HepG2 (cell line): ENCODE measurements around the gene SURF1. TPM values are rescaled to one million over a fixed set of nuclear protein-coding genes. Genes with fewer than 3 reads are reported as not detected.

Source experiments
- AGO2 ChIP-seq: fragments of 200-400 bp; formaldehyde crosslinking; optimal IDR thresholded peaks from 2 replicates; pipeline ENCODE3; 2017; ENCODE audit warnings: mild to moderate bottlenecking, low read depth, low read length, moderate library complexity
- ATF1 ChIP-seq: IDR thresholded peaks from 2 replicates; pipeline ENCODE4 v1.6.1; 2016; ENCODE audit warnings: mild to moderate bottlenecking, control low read depth
- FOXA3 ChIP-seq: IDR thresholded peaks from 2 replicates; pipeline ENCODE4 v1.6.1; 2016; ENCODE audit warnings: missing genetic modification reagents, missing compliant biosample characterization
- FOXP1 ChIP-seq, 2 experiments: fragments of 450-650 bp in 1 of 2; IDR thresholded peaks; 2 replicates each; pipeline ENCODE4 v1.6.1; 2017 to 2018; ENCODE audit warnings: antibody characterized with exemption in 1 of 2
- IRF2 ChIP-seq: IDR thresholded peaks from 2 replicates; pipeline ENCODE4 v1.6.1; 2018; ENCODE audit warnings: missing genetic modification reagents, missing compliant biosample characterization
- IRX3 ChIP-seq: sonication (generic); formaldehyde crosslinking; IDR thresholded peaks from 2 replicates; pipeline ENCODE4 v1.8.1; 2023; ENCODE audit warnings: mild to moderate bottlenecking, low read depth, missing genetic modification reagents, borderline replicate concordance
- RAD21 ChIP-seq: fragments of 450-650 bp; formaldehyde crosslinking; IDR thresholded peaks from 2 replicates; pipeline ENCODE4 v1.5.0; 2020; ENCODE audit warnings: mild to moderate bottlenecking
- SMAD3 ChIP-seq: sonication (generic); formaldehyde crosslinking; IDR thresholded peaks from 2 replicates; pipeline ENCODE4 v1.4.0; 2020; ENCODE audit warnings: missing genetic modification reagents
- SMC3 ChIP-seq: IDR thresholded peaks from 2 replicates; pipeline ENCODE4 v1.6.1; 2011; ENCODE audit warnings: low read length, improper control_type of control experiment
- THAP11 ChIP-seq: IDR thresholded peaks from 2 replicates; pipeline ENCODE4 v1.6.1; 2016; ENCODE audit warnings: missing biosample characterization, missing genetic modification reagents
- ZBTB42 ChIP-seq: sonication (generic); formaldehyde crosslinking; IDR thresholded peaks from 2 replicates; pipeline ENCODE4 v1.5.0; 2020; ENCODE audit warnings: mild to moderate bottlenecking, missing genetic modification reagents
- ZNF263 ChIP-seq: sonication (generic); formaldehyde crosslinking; IDR thresholded peaks from 2 replicates; pipeline ENCODE4 v1.4.0; 2020; ENCODE audit warnings: missing genetic modification reagents
- polyA plus RNA-seq, 8 experiments: library from polyadenylated mRNA; depleted of rRNA in 3 of 8; stranded (reverse) in 7 of 8; unstranded in 1 of 8; fragments of >200 nt; fragmentation: Illumina TruSeq in 4 of 8; extraction: Trizol in 4 of 8; gene quantifications; 2 replicates each; pipeline versions ENCODE4 v1.2.1 to v1.2.3, GENCODE V29; 2011 to 2016; ENCODE audit warnings: low read depth in 4 of 8, missing spikeins in 1 of 8, mixed read lengths in 1 of 8; ENCODE audit not compliant: insufficient read depth in 1 of 8
- total RNA-seq, 5 experiments: library from RNA; depleted of rRNA; stranded (reverse); fragments of >200 nt; fragmentation: Illumina TruSeq; extraction: Trizol; gene quantifications; 2 replicates each; pipeline ENCODE4 v1.2.3, GENCODE V29; 2016; ENCODE audit warnings: low read depth in 1 of 5
- TF ChIP-seq, protein P1 (sequence below): sonication (generic); formaldehyde crosslinking; IDR thresholded peaks from 2 replicates; pipeline ENCODE4 v1.5.0; 2020; ENCODE audit warnings: missing genetic modification reagents, mild to moderate bottlenecking, borderline replicate concordance
- TF ChIP-seq, protein P2 (sequence below): sonication (generic); formaldehyde crosslinking; conservative IDR thresholded peaks from 2 replicates; pipeline ENCODE4 v1.4.0; 2020; ENCODE audit warnings: missing genetic modification reagents
- TF ChIP-seq, protein P3 (sequence below): sonication (generic); formaldehyde crosslinking; IDR thresholded peaks from 2 replicates; pipeline ENCODE4 v1.8.1; 2023; ENCODE audit warnings: mild to moderate bottlenecking, missing genetic modification reagents
- TF ChIP-seq, protein P4 (sequence below): sonication (generic); formaldehyde crosslinking; IDR thresholded peaks from 2 replicates; pipeline ENCODE4 v1.8.0; 2022; ENCODE audit warnings: low read depth, missing genetic modification reagents
- TF ChIP-seq, protein P5 (sequence below): sonication (generic); formaldehyde crosslinking; IDR thresholded peaks from 2 replicates; pipeline ENCODE4 v1.4.0; 2020; ENCODE audit warnings: missing genetic modification reagents, borderline replicate concordance
- TF ChIP-seq, protein P6 (sequence below): sonication (generic); formaldehyde crosslinking; IDR thresholded peaks from 2 replicates; pipeline ENCODE4 v1.8.1; 2023; ENCODE audit warnings: mild to moderate bottlenecking, missing genetic modification reagents, borderline replicate concordance

The SURF1 gene
- total and polyA plus RNA-seq, 2 of the 13 experiments (the other 11 are each of a cell fraction or from before 2014, with no cell fraction given), result 17.8 to 40.7 TPM

DNA sequence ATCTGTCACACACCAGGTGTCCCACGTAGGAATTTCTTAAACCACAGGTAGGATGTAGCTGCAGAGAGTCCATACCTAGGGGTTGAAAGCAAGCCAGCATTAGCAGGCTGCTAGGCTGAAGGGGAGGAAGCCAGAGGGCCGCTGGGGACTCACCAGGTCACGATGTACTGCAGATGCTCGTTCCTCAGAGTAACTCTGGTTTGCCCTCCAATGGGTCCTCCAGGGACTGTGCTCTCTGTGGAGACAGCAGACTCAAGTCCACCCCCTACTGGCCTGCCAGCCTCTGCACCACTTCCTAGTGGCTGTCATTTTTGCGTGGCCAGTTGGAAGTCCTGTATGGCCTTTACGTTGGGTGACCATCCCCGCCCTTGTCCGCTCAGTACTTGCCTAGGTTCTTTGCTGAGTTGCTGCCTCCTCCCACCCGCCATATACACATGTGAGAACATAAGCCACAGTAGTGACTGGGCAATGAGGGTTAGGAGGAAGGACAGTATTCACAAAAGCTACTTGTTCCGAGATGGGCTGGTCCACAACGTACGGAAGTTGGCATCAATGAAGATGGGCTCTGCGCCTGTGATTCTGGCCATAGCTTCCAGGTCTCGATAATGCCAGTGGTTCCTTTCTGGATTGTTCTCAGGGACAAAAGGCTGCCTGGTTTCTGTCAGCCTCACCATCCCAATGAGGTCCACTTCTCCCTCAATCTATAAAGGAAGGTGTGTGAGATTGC lies 4.2 kb downstream of the SURF1 start (continued):
- no peak for TF ChIP-seq IRX3 (CRISPR knock-in tag)
- TF ChIP-seq, protein P1, sequence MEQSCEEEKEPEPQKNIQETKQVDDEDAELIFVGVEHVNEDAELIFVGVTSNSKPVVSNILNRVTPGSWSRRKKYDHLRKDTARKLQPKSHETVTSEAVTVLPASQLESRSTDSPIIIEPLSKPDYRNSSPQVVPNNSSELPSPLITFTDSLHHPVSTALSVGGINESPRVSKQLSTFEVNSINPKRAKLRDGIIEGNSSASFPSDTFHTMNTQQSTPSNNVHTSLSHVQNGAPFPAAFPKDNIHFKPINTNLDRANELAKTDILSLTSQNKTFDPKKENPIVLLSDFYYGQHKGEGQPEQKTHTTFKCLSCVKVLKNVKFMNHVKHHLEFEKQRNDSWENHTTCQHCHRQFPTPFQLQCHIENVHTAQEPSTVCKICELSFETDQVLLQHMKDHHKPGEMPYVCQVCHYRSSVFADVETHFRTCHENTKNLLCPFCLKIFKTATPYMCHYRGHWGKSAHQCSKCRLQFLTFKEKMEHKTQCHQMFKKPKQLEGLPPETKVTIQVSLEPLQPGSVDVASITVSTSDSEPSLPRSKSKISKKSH (CRISPR knock-in tag), result peak; percentile 56; the same call in 1 of the 2 replicates
- TF ChIP-seq, protein P2, sequence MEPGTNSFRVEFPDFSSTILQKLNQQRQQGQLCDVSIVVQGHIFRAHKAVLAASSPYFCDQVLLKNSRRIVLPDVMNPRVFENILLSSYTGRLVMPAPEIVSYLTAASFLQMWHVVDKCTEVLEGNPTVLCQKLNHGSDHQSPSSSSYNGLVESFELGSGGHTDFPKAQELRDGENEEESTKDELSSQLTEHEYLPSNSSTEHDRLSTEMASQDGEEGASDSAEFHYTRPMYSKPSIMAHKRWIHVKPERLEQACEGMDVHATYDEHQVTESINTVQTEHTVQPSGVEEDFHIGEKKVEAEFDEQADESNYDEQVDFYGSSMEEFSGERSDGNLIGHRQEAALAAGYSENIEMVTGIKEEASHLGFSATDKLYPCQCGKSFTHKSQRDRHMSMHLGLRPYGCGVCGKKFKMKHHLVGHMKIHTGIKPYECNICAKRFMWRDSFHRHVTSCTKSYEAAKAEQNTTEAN (CRISPR knock-in tag), result no peak
- TF ChIP-seq FOXP1 (IDR thresholded peaks at IDR 0.05), result no peak
- no peak; the same call in 1 of the 2 replicates for TF ChIP-seq FOXP1 (CRISPR knock-in tag; IDR thresholded peaks at IDR 0.05)
- peak; percentile 36; the same call in 1 of the 2 replicates for TF ChIP-seq RAD21 (CRISPR knock-in tag)
- TF ChIP-seq, protein P3, sequence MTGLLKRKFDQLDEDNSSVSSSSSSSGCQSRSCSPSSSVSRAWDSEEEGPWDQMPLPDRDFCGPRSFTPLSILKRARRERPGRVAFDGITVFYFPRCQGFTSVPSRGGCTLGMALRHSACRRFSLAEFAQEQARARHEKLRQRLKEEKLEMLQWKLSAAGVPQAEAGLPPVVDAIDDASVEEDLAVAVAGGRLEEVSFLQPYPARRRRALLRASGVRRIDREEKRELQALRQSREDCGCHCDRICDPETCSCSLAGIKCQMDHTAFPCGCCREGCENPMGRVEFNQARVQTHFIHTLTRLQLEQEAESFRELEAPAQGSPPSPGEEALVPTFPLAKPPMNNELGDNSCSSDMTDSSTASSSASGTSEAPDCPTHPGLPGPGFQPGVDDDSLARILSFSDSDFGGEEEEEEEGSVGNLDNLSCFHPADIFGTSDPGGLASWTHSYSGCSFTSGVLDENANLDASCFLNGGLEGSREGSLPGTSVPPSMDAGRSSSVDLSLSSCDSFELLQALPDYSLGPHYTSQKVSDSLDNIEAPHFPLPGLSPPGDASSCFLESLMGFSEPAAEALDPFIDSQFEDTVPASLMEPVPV (CRISPR knock-in tag), result 0 out of 2 replicates have a peak, but pooled peaks have one; percentile 35
- 0 out of 2 replicates have a peak, but pooled peaks have one; percentile 8 for TF ChIP-seq FOXA3
- TF ChIP-seq ATF1 (CRISPR knock-in tag), result no peak
- 0 out of 2 replicates have a peak, but pooled peaks have one; percentile 58 for TF ChIP-seq IRF2 (CRISPR knock-in tag)
- TF ChIP-seq, protein P4, sequence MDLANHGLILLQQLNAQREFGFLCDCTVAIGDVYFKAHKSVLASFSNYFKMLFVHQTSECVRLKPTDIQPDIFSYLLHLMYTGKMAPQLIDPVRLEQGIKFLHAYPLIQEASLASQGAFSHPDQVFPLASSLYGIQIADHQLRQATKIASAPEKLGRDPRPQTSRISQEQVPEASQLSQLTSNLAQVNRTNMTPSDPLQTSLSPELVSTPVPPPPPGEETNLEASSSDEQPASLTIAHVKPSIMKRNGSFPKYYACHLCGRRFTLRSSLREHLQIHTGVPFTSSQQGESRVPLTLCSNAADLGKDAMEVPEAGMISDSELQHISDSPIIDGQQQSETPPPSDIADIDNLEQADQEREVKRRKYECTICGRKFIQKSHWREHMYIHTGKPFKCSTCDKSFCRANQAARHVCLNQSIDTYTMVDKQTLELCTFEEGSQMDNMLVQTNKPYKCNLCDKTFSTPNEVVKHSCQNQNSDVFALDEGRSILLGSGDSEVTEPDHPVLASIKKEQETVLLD, result no peak
- peak; percentile 96 for TF ChIP-seq ZNF263 (CRISPR knock-in tag)
- TF ChIP-seq THAP11 (CRISPR knock-in tag), result 0 out of 2 replicates have a peak, but pooled peaks have one; percentile 25
- TF ChIP-seq SMAD3, result peak; percentile 47; the same call in 1 of the 2 replicates
- peak; percentile 73 for TF ChIP-seq AGO2
- TF ChIP-seq, protein P5, sequence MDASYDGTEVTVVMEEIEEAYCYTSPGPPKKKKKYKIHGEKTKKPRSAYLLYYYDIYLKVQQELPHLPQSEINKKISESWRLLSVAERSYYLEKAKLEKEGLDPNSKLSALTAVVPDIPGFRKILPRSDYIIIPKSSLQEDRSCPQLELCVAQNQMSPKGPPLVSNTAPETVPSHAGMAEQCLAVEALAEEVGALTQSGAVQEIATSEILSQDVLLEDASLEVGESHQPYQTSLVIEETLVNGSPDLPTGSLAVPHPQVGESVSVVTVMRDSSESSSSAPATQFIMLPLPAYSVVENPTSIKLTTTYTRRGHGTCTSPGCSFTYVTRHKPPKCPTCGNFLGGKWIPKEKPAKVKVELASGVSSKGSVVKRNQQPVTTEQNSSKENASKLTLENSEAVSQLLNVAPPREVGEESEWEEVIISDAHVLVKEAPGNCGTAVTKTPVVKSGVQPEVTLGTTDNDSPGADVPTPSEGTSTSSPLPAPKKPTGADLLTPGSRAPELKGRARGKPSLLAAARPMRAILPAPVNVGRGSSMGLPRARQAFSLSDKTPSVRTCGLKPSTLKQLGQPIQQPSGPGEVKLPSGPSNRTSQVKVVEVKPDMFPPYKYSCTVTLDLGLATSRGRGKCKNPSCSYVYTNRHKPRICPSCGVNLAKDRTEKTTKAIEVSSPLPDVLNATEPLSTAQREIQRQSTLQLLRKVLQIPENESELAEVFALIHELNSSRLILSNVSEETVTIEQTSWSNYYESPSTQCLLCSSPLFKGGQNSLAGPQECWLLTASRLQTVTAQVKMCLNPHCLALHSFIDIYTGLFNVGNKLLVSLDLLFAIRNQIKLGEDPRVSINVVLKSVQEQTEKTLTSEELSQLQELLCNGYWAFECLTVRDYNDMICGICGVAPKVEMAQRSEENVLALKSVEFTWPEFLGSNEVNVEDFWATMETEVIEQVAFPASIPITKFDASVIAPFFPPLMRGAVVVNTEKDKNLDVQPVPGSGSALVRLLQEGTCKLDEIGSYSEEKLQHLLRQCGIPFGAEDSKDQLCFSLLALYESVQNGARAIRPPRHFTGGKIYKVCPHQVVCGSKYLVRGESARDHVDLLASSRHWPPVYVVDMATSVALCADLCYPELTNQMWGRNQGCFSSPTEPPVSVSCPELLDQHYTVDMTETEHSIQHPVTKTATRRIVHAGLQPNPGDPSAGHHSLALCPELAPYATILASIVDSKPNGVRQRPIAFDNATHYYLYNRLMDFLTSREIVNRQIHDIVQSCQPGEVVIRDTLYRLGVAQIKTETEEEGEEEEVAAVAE (CRISPR knock-in tag), result no peak
- TF ChIP-seq, protein P6, sequence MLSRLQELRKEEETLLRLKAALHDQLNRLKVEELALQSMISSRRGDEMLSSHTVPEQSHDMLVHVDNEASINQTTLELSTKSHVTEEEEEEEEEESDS (CRISPR knock-in tag), result no peak
- no peak for TF ChIP-seq ZBTB42 (CRISPR knock-in tag)
- peak; percentile 39; the same call in 1 of the 2 replicates for TF ChIP-seq SMC3
